Occipital lobe (tissue), 2 donors: ENCODE data around the gene NEK11. TPM values are rescaled to one million over a fixed set of nuclear protein-coding genes. Genes with fewer than 3 reads are reported as not detected.
A peak's percentile ranks its signal among the peaks of the same experiment; 100 is the strongest.

Experiments
- DNase-seq: peaks from one replicate; lab custom pipeline; 2025; lab: John Stamatoyannopoulos, UW
- total RNA-seq: library from RNA; depleted of rRNA; stranded (reverse); fragments of >200 nt; gene quantifications from one replicate; pipeline ENCODE4 v1.2.3, GENCODE V29; 2014

Gene NEK11
- total RNA-seq, 1 donor from 2014 or later: 24.6 TPM

DNA sequence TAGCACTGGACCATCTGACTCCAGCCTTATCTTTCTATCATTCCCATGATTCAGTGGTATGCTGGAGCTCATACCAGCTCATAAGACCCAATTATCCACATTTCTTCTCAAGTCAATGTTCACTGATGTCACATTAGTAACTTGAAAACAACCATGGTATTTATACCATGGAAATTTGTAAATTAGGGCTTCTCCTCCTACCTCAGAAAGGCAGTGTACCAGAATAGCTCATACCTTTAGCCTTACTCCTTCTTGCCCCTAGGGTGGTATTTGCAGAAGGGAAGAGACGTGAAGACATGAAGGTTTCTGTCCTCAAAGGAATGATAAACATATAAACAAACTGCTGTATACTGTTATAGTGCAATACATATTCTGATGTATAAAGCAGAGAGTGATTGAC lies 114.2 kb downstream of the NEK11 start:
- no peak for DNase-seq

DNA sequence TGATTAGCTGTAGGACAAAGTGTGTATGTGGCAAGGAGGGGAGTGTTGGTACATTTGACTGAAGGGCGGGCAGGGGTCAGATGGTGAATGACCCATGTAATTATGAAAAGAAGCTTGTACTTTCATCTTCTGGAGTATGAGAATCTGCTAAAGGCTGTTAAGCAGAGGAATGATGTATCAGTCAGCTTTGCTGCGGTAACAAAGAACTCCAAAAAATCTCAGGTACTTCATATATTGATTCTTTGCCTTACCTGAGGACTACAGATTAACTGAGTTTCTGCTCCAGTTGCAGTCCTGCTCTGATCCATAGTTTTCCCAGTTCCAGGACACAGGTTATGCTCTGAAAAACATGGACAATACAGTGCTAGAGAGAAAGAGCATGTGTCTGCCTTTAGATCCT lies 115.1 kb downstream of the NEK11 start:
- DNase-seq: no peak

DNA sequence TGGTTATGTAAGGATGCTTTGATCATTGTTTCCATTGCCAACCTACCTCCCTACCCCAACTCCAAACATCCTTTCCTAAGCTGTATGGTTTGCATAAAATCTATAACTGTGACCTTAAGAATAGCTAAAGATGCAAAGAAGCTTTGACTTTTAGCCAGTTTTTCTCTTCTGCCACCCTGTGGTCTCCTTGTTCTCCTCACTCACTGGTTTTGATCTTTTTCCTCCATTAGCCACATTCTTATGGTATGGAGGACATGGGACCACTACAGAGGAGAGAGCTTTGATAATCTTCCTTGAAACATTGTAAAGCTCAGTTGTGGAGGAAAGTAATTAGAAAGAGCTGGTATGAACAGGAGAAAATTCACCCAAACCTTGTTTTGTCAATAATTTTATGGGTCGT lies 115.9 kb downstream of the NEK11 start:
- DNase-seq: no peak

DNA sequence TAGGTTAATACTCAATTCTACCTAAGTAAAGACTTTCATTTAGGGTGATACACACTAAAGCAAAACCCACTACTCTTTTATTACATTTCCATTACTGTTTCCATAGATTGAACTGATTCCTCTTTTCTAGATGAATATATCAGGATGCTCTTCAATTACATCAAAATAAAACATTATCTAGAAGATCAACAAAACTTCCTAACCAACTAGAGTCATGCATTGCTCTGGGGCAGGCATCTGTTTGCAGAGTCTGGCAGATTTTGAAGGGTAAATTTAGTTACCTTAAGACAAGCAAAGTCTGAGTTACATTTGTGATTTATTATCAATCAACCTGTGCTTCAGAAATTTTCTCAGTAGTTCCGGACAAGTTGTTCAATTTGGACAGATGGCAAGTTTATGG lies 117.1 kb downstream of the NEK11 start:
- no peak for DNase-seq

DNA sequence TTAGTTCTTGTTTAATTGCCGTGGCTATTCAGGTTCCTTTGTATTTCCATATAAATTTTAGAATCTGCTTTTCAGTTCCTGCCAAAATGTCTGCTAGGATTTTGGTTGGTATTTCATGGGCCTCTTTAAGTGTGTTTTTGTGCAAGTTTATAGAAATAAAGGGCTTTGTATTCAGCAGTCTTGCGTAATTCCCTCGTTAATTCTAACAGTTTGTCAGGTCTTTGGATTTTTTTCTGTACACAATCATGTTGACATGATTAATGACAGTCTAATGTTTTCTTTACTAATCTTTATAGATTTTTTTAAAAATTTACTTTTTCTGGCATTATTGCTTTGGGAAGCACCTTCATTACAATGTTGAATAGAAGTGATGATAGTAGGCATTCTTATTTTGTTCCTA lies 120.9 kb downstream of the NEK11 start:
- DNase-seq: no peak

DNA sequence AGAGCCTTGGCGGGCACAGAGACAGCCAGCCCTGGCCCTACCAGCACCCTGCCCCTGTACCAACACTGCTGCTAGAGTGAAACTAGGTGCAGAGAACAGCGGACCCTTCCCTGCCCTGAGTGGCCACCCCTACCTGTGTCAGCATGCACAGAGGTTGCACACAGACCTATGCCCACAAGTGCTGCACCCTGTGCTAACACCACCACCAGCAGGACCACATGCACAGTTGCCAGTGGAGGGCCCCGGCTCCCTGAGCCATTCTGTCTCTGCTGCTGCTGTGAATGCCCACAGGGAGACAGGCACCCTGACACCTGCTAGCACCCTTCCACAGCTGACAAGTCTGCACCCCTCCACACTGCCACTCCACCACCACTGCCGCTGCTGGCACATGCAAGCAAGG lies 131.8 kb downstream of the NEK11 start:
- DNase-seq: no peak

DNA sequence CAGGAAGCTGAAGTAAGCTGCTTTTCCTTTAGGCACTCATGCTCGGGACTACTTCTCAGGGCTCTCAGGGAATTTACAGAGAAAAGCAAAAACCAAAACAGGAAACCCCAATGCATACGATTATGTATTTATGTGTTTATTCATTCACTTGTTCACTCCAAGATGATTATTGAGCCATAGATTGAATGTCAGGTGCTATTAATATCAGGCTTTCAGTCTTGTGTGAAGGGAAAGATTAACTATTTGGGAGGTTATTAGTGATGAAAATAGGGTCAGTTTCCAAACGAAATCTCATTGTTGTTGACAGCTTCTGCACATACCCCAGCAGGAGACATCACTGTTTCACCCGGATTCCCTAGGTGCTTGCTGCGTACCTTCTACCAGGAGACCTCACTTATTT lies 135.8 kb downstream of the NEK11 start:
- DNase-seq: no peak

DNA sequence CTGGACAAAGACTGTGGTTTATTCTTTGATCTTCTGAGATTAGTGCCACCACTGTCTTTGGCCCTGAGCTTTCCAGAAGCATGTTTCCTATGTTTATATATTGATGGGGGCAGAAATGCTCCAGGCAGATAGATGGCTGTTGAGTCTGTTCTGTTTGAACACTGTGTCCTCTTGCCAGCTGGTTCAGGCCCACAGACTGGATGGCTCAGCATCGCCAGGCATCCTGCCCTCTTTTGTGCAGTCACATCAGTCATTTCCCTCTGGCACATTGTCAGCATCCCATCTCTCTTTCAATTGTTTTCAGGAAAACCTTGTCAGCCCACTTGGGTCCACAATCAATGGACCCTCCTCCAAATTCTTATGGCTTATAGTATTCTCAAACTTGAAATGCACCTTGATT lies 141.2 kb downstream of the NEK11 start:
- DNase-seq: no peak

DNA sequence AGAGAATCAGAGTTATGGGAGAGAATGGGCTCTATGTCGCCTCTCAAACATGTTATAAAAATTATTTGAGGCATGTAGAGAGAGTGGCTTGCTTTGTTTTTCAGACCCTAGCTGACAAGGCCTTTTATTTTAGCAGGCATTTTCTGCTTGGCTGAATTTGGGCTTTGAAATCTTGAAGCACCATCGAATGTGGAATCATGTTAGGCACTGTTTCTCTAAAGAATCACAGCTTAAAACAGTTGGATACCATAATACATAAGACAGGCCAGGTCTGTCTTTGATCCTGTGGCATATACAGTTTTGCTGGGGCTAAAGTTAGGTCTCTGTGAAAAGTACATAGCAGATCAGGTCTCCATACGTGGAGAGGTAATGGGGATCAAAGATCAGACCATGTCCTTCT lies 142.7 kb downstream of the NEK11 start:
- no peak for DNase-seq

DNA sequence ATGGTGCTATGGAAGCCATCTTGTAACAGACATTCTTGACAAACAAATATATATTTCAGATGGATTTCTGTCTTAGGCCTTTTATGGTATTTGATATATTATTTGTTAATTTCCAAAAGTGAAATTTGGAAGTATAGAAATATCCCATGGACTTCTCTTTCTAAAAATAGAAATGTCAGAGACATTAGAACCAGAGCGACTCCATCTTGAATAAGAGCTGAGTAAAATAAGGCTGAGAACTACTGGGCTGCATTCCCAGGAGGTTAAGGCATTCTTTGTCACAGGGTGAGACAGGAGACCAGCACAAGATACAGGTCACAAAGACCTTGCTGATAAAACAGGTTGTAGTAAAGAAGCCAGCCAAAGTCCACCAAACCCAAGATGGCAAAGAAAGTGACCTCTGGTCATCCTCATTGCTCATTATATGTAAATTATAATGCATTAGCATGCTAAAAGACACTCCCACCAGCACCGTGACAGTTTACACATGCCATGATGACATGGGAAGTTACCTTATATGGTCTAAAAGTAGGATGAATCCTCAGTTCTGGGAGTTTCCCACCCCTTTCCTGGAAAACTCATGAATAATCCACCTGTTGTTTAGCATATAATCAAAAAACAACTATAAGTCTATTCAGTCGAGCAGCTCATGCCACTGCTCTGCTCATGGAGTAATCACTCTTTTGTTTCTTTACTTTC lies 146.0 kb downstream of the NEK11 start:
- DNase-seq: no peak

DNA sequence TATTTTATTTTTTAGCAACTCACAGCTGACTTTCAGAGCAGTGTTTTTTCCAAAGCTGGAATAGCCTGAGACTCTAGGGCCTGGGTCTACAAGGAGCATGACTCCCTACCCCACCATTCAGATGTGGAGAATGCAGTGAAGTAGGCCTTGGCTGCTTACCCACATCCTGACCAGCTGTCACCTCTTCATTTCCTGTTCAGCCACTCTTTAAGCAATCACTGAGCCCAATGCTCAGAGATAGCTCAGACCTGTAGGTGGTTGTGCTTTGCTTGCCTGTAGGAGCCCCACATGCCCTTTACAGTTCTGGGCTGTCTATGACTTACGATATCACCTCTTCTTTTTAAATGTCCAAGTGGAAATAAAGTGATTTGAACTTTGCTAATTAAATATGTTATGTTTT lies 148.1 kb downstream of the NEK11 start:
- no peak for DNase-seq

DNA sequence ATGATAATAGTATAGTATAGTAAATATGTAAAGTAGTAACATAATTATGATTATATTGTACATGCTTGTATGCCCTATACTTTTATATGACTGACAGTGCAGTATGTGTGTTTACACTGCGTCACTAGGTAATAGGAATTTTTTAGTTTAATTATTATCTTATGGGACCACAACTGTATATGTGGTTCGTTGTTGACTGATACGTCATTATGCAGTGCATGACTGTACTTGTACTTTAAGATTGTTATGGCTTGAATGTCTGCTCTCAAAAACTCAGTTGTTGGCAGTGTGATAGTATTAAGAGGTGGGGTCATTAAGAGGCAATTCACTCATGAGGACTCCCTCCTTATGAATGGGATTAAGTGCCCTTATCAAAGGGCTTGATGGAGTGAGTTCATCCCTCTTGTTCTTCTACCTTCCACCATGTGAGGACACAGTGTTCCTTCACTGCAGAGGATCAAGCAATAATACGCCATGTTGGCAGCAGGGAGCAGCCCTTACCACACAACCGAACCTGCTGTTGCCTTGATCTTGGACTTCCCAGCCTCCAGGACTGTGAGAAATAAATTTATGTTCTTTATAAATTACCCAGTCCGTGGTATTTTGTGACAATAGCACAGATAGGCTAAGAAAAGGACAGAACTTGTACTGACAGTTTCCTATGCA lies 152.2 kb downstream of the NEK11 start:
- no peak for DNase-seq

DNA sequence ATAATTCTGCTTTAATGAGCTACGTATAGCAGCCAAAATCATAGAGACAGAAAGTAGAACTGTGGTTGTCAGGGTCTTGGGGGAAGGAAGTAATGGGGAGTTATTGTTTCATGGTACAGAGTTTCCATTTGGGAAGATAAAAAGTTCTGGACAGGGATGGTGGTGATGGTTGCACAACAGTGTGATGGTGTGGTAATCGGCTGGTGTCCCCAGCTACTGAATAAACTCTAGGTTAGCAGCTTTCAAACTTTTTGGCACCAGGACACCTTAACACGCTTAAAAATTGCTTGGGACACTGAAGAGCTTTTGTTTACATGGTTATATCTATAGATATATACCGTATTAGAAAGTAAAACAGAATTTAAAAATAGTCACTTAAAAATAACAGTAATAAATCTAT lies 166.0 kb downstream of the NEK11 start:
- no peak for DNase-seq

DNA sequence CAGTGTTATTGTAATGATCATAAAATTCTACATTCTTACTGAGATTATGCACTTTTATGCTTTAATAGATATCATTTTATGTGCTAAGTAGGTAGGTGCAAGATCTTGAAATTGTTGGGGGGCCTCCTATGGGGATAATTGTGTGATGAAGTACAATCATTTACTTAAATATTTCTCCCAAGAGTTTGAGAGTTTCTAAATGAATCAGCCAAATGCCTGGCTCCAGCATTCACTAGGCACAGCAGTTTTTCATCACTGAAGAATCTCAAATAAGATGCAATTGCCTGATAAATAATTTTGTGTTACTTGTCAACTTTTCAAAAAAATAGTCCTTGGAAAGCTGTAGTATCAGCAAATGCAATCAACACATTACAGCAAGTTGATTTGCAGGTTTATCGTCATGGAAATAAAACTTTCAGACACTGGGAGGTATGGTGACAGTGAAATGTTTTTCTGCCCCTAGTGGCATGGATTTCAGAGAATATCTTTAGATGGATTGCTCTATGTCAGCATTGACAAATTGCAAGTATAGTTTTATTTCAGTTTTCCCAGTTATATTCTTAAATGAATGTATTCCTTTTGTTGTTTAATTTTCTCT lies 167.1 kb downstream of the NEK11 start:
- no peak for DNase-seq

DNA sequence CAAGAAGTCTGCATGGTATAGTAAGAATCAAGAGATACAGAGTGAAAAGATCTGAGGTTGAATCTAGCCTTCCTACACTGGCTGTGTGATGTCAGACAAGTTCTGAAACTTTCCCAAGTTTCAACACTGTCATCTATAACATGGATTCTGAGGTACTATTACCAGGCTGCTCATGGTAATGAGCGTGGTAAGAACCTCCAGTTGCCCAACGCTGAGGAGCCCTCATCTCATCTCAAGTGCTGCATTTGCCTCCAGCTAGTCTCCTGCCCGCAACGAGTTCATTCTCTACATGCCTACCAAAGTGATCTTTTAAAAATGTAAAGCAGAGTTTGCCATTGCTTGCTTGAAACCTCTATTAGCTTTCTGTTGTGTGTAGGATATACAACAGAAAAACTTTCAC lies 168.1 kb downstream of the NEK11 start:
- no peak for DNase-seq

DNA sequence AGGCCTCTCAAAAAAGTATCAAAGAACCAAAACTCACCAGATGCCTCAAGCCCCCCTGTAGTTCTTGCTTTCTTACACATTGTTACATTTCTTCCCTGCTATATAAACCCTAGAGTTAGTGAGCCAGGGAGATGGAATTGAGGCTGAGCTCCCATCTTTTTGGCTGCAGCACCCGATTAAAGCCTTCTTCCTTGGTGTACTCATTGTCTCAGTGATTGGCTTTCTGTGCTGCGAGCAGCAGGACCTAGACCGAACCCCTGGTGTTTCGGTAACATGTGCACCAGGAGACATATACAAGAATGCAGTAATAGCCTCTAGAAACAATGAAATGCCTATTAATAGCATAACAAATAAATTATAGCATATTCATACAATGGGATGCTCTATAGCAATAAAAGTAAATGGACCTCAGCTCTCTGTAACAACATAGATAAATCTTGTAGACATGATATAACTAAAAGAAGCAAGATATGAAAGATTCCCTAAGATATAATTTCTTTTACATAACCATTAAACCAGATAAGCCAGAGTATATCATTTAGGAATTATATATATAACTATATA lies 174.0 kb downstream of the NEK11 start:
- no peak for DNase-seq

DNA sequence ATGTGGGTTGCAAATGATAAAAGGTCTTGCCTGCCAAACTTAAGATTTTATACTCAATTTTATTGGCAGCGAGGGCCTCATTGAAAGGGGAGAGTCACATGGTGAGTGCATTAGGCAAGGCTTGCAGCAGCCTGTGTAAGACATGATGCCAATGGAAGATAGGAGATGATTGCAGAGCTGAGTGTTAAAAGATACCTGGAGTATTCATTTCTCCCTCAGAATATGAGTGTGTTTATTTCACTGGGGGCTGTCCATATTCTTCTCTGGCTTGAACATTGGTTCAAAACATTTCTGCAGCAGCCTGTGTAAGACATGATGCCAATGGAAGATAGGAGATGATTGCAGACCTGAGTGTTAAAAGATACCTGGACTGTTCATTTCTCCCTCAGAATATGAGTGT lies 189.7 kb downstream of the NEK11 start:
- DNase-seq: no peak

DNA sequence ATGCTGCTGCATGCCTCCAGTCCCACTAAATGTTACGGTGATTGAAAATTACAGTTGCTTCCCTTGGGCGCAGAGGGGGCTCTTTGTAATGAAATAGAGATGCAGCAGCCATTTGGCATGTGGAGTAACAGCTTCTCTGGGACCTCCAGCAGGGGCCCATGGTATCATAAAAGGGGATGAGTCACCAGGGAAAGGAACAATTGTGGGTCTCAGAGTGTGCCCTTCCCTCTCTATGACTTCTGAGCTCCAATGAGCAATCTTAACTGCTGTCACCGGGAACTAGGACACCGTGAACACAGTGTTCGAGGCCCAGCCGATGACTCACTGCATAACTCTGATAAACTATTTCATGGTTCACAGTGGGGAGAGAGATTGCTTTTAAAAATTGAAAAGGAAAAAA lies 190.1 kb downstream of the NEK11 start:
- DNase-seq: peak; percentile 19

DNA sequence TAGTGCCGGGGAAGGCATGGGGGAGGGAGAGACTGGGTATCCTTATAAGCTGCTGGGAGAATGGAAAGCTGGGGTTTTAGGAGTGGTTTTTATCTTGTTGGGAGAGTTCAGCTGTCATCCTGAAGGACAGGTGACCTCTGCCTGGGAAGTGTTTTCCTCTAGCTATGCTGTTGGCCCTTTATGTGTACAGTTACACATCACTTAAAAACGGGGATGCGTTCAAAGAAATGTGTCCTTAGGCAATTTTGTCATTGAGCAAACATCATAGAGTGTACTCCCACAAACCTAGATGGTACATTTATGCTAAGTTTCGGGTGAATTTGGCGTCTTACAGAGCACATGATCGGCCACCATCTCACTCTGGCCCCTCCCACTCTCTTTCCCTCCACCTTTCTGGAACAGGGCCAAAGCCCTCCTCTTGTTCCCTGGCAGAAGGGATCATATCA lies 190.6 kb downstream of the NEK11 start:
- DNase-seq: no peak

DNA sequence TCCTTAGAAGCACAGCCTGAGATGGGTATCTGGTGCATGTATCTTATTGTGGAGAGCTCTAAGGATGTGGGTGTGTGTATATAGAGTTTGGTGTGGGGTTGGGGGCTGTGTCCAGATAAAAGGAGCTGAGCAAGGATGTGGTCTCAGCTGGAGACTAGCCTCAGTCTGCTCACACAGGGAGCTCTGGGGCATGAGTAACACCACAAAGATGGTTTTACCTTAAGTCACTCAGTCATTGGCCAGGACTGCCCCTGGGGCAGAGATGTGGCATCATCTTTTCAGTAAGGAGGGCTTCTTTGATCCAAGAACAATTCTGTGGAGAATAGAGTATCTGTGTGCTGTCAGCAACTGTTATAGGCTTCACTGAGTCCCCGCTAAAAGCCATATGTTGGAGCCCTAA lies 191.5 kb downstream of the NEK11 start:
- DNase-seq: no peak

DNA sequence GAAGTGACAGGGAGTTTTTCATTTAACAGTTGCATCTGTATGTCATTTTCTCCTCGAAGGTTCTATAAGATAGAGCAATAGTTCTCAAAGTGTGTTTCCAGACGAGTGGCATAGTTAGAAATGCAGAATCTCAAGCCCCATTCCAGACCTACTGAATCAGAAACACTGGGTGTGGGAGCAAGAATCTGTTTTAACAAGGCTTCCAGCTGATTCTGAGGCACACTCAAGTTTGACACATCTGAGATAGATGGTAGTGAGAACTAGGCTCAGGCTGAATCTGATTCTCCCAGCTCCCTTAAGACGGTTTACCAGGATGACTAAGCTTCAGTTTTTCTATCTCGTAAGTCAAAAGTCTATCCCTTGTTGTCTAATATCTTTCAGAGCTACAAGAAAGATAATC lies 195.1 kb downstream of the NEK11 start:
- DNase-seq: no peak

DNA sequence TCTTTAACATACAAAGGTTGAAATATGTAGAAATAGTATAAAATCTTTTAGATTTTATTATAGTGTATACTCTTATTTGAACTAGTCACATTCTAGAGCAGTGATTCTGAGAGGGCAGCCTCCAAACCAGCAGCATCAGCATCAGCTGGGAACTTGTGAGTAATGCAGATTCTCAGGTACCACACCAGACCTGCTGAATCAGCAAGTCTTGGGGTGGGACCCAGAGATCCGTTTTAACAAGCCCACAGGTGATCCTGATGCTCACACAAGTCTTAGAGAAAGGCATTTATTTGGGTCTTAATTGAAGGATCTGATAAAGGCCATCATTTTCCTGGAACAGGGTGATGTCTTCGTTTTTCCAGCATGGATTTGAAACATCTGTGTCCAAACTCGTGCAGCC lies 195.9 kb downstream of the NEK11 start:
- DNase-seq: no peak
